WTC11 (cell line): Measurements from ENCODE around the gene ARHGAP26. TPM values are rescaled to one million over a fixed set of nuclear protein-coding genes. Genes with fewer than 3 reads are reported as not detected.

Source experiments
- ATAC-seq: fragments of 200-7000 bp; cut with Tn5 transposase; 2 replicates; pipeline ENCODE4 v1.10.0; 2021; ENCODE audit warnings: mild to moderate bottlenecking, moderate library complexity
- CTCF ChIA-PET: fragments of 300-600 bp; sonication (Branson Sonifier 250); formaldehyde crosslinking; loops from one replicate; lab custom pipeline; 2021; ENCODE audit warnings: antibody characterized with exemption; lab: Charles Lee
- POLR2A ChIA-PET: fragments of 350-600 bp; sonication (Branson Sonifier 250); formaldehyde crosslinking; loops from one replicate; lab custom pipeline; 2021; ENCODE audit warnings: antibody characterized with exemption; lab: Charles Lee
- DNase-seq: peaks from one replicate; pipeline ENCODE4 v3.0.0; 2021; ENCODE audit warnings: low spot score
- H3K27ac Mint-ChIP-seq: 2 replicates; pipeline ENCODE4 v1.8.0; 2021; ENCODE audit warnings: mixed read lengths
- H3K27me3 Mint-ChIP-seq: 2 replicates; pipeline ENCODE4 v1.8.0; 2021; ENCODE audit warnings: low read depth, mild to moderate bottlenecking, moderate library complexity, mixed read lengths
- H3K36me3 Mint-ChIP-seq: 2 replicates; pipeline ENCODE4 v1.8.0; 2021; ENCODE audit warnings: mixed read lengths
- H3K4me1 Mint-ChIP-seq: 2 replicates; pipeline ENCODE4 v1.8.0; 2022; ENCODE audit warnings: mixed read lengths
- H3K4me3 Mint-ChIP-seq: 2 replicates; pipeline ENCODE4 v1.8.0; 2021; ENCODE audit warnings: mild to moderate bottlenecking, moderate library complexity, mixed read lengths
- H3K9me3 Mint-ChIP-seq: 2 replicates; pipeline ENCODE4 v1.8.0; 2021; ENCODE audit warnings: mixed read lengths
- FOXJ3 ChIP-seq: sonication (generic); formaldehyde crosslinking; IDR thresholded peaks from 2 replicates; pipeline ENCODE4 v1.9.0; 2021; ENCODE audit warnings: missing genetic modification reagents, mild to moderate bottlenecking, borderline replicate concordance
- FOXP1 ChIP-seq: sonication (generic); formaldehyde crosslinking; IDR thresholded peaks from 2 replicates; pipeline ENCODE4 v1.8.0; 2022; ENCODE audit warnings: missing genetic modification reagents, mild to moderate bottlenecking, moderate library complexity, borderline replicate concordance
- HMGA2 ChIP-seq: fragments of 250-450 bp; sonication (Bioruptor Pico); IDR thresholded peaks from 2 replicates; pipeline ENCODE4 v1.4.0; 2021; ENCODE audit warnings: mild to moderate bottlenecking, moderate library complexity
- JAZF1 ChIP-seq: fragments of 250-450 bp; sonication (Bioruptor Pico); IDR thresholded peaks from 2 replicates; pipeline ENCODE4 v1.9.0; 2021; ENCODE audit warnings: moderate library complexity, mild to moderate bottlenecking, inconsistent platforms
- JUN ChIP-seq: sonication (generic); formaldehyde crosslinking; IDR thresholded peaks from 2 replicates; pipeline ENCODE4 v1.8.0; 2023; ENCODE audit warnings: mild to moderate bottlenecking, missing genetic modification reagents
- NFYB ChIP-seq: sonication (generic); formaldehyde crosslinking; conservative IDR thresholded peaks from 2 replicates; pipeline ENCODE4 v1.8.0; 2022; ENCODE audit warnings: low read depth, missing genetic modification reagents
- TEAD1 ChIP-seq: sonication (generic); formaldehyde crosslinking; IDR thresholded peaks from 2 replicates; pipeline ENCODE4 v1.8.0; 2022; ENCODE audit warnings: mild to moderate bottlenecking, missing genetic modification reagents
- TP53 ChIP-seq: sonication (generic); formaldehyde crosslinking; IDR thresholded peaks from 2 replicates; pipeline ENCODE4 v1.8.1; 2023; ENCODE audit warnings: mild to moderate bottlenecking, missing genetic modification reagents
- ZNF219 ChIP-seq: sonication (generic); formaldehyde crosslinking; IDR thresholded peaks from 2 replicates; pipeline ENCODE4 v1.8.0; 2023; ENCODE audit warnings: missing genetic modification reagents, mild to moderate bottlenecking, borderline replicate concordance
- ZNF317 ChIP-seq: sonication (generic); formaldehyde crosslinking; IDR thresholded peaks from 2 replicates; pipeline ENCODE4 v1.8.1; 2023; ENCODE audit warnings: low read depth, mild to moderate bottlenecking, moderate library complexity, missing genetic modification reagents, borderline replicate concordance
- ZNF416 ChIP-seq: fragments of 250-450 bp; sonication (Bioruptor Pico); IDR thresholded peaks from 2 replicates; pipeline ENCODE4 v1.9.0; 2021; ENCODE audit warnings: mild to moderate bottlenecking, inconsistent platforms
- ZNF671 ChIP-seq: fragments of 250-450 bp; sonication (Bioruptor Pico); IDR thresholded peaks from 2 replicates; pipeline ENCODE4 v1.8.0; 2021; ENCODE audit warnings: mild to moderate bottlenecking
- total RNA-seq: library from RNA; stranded (reverse); gene quantifications from 3 replicates; pipeline ENCODE4 v1.2.3, GENCODE V29; 2021
- TF ChIP-seq, protein P1 (sequence below): sonication (generic); formaldehyde crosslinking; IDR thresholded peaks from 2 replicates; pipeline ENCODE4 v1.8.1; 2023; ENCODE audit warnings: mild to moderate bottlenecking, missing genetic modification reagents, borderline replicate concordance
- TF ChIP-seq, protein P2 (sequence below): sonication (generic); formaldehyde crosslinking; IDR thresholded peaks from 2 replicates; pipeline ENCODE4 v1.8.0; 2022; ENCODE audit warnings: mild to moderate bottlenecking, missing genetic modification reagents
- TF ChIP-seq, protein P3 (sequence below): sonication (generic); formaldehyde crosslinking; IDR thresholded peaks from 2 replicates; pipeline ENCODE4 v1.8.0; 2023; ENCODE audit warnings: mild to moderate bottlenecking, missing genetic modification reagents
- TF ChIP-seq, protein P4 (sequence below): sonication (generic); formaldehyde crosslinking; IDR thresholded peaks from 2 replicates; pipeline ENCODE4 v1.8.0; 2023; ENCODE audit warnings: missing genetic modification reagents

Gene ARHGAP26
- total RNA-seq, 1 experiment from 2014 or later, result 22.3 TPM

DNA sequence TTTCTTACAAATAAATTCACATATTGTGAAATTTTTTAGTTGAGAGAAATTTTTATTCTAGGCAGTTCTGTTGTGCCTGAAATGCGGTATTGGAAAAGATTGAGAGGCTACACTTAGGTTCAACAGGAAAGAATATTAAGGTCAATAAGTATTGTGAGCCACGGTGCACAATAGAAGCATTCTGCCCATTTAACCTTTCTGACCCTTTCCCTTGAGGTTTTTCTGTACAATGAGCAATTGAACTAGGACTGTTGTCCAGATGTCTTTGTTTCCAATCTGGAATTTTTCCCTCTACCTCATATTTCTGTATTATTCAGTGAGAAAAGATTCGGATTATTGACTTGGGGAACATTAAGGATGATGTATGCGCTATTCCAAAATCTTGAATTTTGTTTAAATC, 428.2 kb downstream of the ARHGAP26 start:
- H3K36me3 Mint-ChIP-seq, result peaks cover 16% of the 10 kb centered on the region
- H3K27ac Mint-ChIP-seq, result no peak overlapping the region
- no peak for ATAC-seq
- DNase-seq, result no peak
- no peak overlapping the region for H3K4me3 Mint-ChIP-seq
- ChIA-PET POLR2A (no interaction called here), CTCF (no interaction called here)
- TF ChIP-seq ZNF671 (CRISPR knock-in tag), result no peak
- TF ChIP-seq, protein P1, sequence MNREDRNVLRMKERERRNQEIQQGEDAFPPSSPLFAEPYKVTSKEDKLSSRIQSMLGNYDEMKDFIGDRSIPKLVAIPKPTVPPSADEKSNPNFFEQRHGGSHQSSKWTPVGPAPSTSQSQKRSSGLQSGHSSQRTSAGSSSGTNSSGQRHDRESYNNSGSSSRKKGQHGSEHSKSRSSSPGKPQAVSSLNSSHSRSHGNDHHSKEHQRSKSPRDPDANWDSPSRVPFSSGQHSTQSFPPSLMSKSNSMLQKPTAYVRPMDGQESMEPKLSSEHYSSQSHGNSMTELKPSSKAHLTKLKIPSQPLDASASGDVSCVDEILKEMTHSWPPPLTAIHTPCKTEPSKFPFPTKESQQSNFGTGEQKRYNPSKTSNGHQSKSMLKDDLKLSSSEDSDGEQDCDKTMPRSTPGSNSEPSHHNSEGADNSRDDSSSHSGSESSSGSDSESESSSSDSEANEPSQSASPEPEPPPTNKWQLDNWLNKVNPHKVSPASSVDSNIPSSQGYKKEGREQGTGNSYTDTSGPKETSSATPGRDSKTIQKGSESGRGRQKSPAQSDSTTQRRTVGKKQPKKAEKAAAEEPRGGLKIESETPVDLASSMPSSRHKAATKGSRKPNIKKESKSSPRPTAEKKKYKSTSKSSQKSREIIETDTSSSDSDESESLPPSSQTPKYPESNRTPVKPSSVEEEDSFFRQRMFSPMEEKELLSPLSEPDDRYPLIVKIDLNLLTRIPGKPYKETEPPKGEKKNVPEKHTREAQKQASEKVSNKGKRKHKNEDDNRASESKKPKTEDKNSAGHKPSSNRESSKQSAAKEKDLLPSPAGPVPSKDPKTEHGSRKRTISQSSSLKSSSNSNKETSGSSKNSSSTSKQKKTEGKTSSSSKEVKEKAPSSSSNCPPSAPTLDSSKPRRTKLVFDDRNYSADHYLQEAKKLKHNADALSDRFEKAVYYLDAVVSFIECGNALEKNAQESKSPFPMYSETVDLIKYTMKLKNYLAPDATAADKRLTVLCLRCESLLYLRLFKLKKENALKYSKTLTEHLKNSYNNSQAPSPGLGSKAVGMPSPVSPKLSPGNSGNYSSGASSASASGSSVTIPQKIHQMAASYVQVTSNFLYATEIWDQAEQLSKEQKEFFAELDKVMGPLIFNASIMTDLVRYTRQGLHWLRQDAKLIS (CRISPR knock-in tag), result no peak
- no peak for TF ChIP-seq ZNF219
- no peak for TF ChIP-seq HMGA2 (CRISPR knock-in tag)
- peaks cover 23% of the 10 kb centered on the region for H3K9me3 Mint-ChIP-seq
- peaks cover 10% of the 10 kb centered on the region for H3K4me1 Mint-ChIP-seq
- H3K27me3 Mint-ChIP-seq, result no peaks in the 10 kb centered on the region

DNA sequence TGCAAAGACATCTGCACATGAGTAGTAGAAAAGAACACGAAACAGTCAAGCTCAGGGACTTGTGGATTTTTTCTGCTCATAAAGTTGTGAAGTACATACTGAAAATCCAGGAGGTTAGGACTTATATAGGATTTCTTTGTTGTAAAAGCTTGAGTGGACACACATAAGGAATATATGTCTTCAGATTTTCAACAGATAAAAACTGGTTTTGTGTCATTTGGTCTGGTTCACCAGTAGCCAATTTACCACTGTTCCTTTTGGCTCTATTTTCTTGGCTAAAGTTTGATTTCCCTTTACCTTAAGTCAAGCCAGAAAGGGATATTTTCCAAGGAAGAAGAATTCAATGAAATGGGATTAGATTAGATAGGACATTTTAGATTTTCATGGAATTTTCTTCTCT, 429.0 kb downstream of the ARHGAP26 start:
- CTCF ChIA-PET, result interaction anchor here (0.9 kb wide), 1 partner anchor 10 kb away, joined by 3 read pairs; no protein-coding TSS in a partner anchor
- POLR2A ChIA-PET, result no interaction called here
- Mint-ChIP-seq H3K9me3 (peaks cover 23% of the 10 kb centered on the region), H3K4me1 (peaks cover 6% of the 10 kb centered on the region), H3K36me3 (peaks cover 16% of the 10 kb centered on the region), H3K27ac (no peak overlapping the region), H3K27me3 (no peaks in the 10 kb centered on the region), H3K4me3 (no peak overlapping the region)
- DNase-seq, result no peak
- no peak for TF ChIP-seq FOXP1 (CRISPR knock-in tag)
- TF ChIP-seq NFYB (CRISPR knock-in tag), result no peak
- TF ChIP-seq, protein P2, sequence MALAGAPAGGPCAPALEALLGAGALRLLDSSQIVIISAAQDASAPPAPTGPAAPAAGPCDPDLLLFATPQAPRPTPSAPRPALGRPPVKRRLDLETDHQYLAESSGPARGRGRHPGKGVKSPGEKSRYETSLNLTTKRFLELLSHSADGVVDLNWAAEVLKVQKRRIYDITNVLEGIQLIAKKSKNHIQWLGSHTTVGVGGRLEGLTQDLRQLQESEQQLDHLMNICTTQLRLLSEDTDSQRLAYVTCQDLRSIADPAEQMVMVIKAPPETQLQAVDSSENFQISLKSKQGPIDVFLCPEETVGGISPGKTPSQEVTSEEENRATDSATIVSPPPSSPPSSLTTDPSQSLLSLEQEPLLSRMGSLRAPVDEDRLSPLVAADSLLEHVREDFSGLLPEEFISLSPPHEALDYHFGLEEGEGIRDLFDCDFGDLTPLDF (CRISPR knock-in tag), result no peak
- TF ChIP-seq ZNF317, result no peak
- no peak for TF ChIP-seq ZNF671 (CRISPR knock-in tag)
- no peak for TF ChIP-seq FOXJ3
- TF ChIP-seq JAZF1 (CRISPR knock-in tag), result no peak
- TF ChIP-seq, protein P3, sequence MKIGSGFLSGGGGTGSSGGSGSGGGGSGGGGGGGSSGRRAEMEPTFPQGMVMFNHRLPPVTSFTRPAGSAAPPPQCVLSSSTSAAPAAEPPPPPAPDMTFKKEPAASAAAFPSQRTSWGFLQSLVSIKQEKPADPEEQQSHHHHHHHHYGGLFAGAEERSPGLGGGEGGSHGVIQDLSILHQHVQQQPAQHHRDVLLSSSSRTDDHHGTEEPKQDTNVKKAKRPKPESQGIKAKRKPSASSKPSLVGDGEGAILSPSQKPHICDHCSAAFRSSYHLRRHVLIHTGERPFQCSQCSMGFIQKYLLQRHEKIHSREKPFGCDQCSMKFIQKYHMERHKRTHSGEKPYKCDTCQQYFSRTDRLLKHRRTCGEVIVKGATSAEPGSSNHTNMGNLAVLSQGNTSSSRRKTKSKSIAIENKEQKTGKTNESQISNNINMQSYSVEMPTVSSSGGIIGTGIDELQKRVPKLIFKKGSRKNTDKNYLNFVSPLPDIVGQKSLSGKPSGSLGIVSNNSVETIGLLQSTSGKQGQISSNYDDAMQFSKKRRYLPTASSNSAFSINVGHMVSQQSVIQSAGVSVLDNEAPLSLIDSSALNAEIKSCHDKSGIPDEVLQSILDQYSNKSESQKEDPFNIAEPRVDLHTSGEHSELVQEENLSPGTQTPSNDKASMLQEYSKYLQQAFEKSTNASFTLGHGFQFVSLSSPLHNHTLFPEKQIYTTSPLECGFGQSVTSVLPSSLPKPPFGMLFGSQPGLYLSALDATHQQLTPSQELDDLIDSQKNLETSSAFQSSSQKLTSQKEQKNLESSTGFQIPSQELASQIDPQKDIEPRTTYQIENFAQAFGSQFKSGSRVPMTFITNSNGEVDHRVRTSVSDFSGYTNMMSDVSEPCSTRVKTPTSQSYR, result no peak
- no peak for TF ChIP-seq HMGA2 (CRISPR knock-in tag)
- no peak for TF ChIP-seq ZNF416 (CRISPR knock-in tag)
- TF ChIP-seq, protein P4, sequence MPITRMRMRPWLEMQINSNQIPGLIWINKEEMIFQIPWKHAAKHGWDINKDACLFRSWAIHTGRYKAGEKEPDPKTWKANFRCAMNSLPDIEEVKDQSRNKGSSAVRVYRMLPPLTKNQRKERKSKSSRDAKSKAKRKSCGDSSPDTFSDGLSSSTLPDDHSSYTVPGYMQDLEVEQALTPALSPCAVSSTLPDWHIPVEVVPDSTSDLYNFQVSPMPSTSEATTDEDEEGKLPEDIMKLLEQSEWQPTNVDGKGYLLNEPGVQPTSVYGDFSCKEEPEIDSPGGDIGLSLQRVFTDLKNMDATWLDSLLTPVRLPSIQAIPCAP, result no peak
- no peak for TF ChIP-seq TP53 (CRISPR knock-in tag)
- no peak for TF ChIP-seq TEAD1 (CRISPR knock-in tag)
- TF ChIP-seq JUN (CRISPR knock-in tag), result no peak
- ATAC-seq, result no peak
